Activated T-cell treated with anti-CD3 and anti-CD28 coated beads for 24 hours (primary cell): ENCODE data around the gene SSBP2.
"Not testable (repeated sequence)": the region's sequence is repeated elsewhere in the genome, so short reads cannot be mapped to it uniquely, and the experiment has no call there.

Experiments
- DNase-seq: peaks from one replicate; pipeline ENCODE4 v3.0.0-alpha.2; 2020; ENCODE audit warnings: low read depth

The SSBP2 gene

GRCh38 chr5:81657386-81657785 lies 93.5 kb downstream of the SSBP2 start:
- DNase-seq = no peak

GRCh38 chr5:81656783-81657182 lies 94.1 kb downstream of the SSBP2 start:
- DNase-seq = no peak

- no peak for DNase-seq
Observed at GRCh38 chr5:81650987-81651386, 99.9 kb downstream of the SSBP2 start.

- DNase-seq = no peak
Observed at GRCh38 chr5:81646469-81646995, 104.4 kb downstream of the SSBP2 start.

- DNase-seq = no peak
Observed at GRCh38 chr5:81642210-81642609, 108.7 kb downstream of the SSBP2 start.

- no peak for DNase-seq
Observed at GRCh38 chr5:81639556-81639955, 111.3 kb downstream of the SSBP2 start.

- DNase-seq = no peak
Observed at GRCh38 chr5:81638471-81638870, 112.4 kb downstream of the SSBP2 start.

- DNase-seq = no peak
Observed at GRCh38 chr5:81633891-81634290, 117.0 kb downstream of the SSBP2 start.

- no peak for DNase-seq
Observed at GRCh38 chr5:81633471-81633870, 117.4 kb downstream of the SSBP2 start.

GRCh38 chr5:81632679-81633078 lies 118.2 kb downstream of the SSBP2 start:
- DNase-seq = no peak

GRCh38 chr5:81631621-81632020 lies 119.3 kb downstream of the SSBP2 start:
- no peak for DNase-seq

- DNase-seq = no peak
Observed at GRCh38 chr5:81631124-81631523, 119.8 kb downstream of the SSBP2 start.

GRCh38 chr5:81630684-81631083 lies 120.2 kb downstream of the SSBP2 start:
- no peak for DNase-seq

- no peak for DNase-seq
Observed at GRCh38 chr5:81629986-81630385, 120.9 kb downstream of the SSBP2 start.

- DNase-seq = not testable (repeated sequence)
Observed at GRCh38 chr5:81628061-81628460, 122.8 kb downstream of the SSBP2 start.

- DNase-seq = no peak
Observed at GRCh38 chr5:81626524-81626923, 124.4 kb downstream of the SSBP2 start.

- no peak for DNase-seq
Observed at GRCh38 chr5:81609810-81610375, 141.0 kb downstream of the SSBP2 start.

- DNase-seq = no peak
Observed at GRCh38 chr5:81608976-81609375, 141.9 kb downstream of the SSBP2 start.

GRCh38 chr5:81607693-81608092 lies 143.2 kb downstream of the SSBP2 start:
- DNase-seq = no peak

- DNase-seq = no peak
Observed at GRCh38 chr5:81606150-81606549, 144.7 kb downstream of the SSBP2 start.

GRCh38 chr5:81605299-81605698 lies 145.6 kb downstream of the SSBP2 start:
- DNase-seq = no peak

GRCh38 chr5:81604193-81604592 lies 146.7 kb downstream of the SSBP2 start:
- no peak for DNase-seq

- DNase-seq = no peak
Observed at GRCh38 chr5:81601919-81602318, 149.0 kb downstream of the SSBP2 start.

- DNase-seq = not testable (repeated sequence)
Observed at GRCh38 chr5:81592085-81592484, 158.8 kb downstream of the SSBP2 start.
